NCI-H146 treated with DMSO at 0.1 percent for 48 hours (cell line): ENCODE results near the gene SLC7A5.
"Not testable (repeated sequence)": the region's sequence is repeated elsewhere in the genome, so short reads cannot be mapped to it uniquely, and the experiment has no call there.

Experiments
- DNase-seq: peaks from one replicate; lab custom pipeline; 2025; ENCODE audit not compliant: unreplicated experiment; lab: John Stamatoyannopoulos, UW

The SLC7A5 gene

DNA sequence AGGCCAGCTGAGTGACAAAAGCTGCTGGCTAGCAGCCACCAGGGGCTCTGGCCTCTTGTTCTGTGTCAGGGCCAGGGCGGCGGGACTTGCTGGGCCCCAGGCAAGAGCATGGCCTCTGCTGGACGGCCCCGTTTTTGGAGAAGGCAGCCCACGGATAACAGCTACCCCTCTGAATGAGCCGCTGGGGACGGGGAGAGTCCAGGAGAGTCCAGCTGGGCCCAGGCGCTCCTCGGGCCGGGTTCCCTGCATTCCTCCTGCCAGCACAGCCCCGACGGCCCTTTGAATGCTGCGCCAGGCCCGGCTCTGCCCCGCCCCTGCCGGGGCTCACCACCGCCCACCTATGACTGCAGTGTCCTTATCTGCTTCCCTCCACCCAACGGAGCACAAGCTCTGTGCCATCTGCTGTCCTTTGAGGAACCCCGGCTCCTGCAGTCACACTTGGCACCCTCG lies 33.4 kb downstream of the SLC7A5 start:
- DNase-seq = no peak

DNA sequence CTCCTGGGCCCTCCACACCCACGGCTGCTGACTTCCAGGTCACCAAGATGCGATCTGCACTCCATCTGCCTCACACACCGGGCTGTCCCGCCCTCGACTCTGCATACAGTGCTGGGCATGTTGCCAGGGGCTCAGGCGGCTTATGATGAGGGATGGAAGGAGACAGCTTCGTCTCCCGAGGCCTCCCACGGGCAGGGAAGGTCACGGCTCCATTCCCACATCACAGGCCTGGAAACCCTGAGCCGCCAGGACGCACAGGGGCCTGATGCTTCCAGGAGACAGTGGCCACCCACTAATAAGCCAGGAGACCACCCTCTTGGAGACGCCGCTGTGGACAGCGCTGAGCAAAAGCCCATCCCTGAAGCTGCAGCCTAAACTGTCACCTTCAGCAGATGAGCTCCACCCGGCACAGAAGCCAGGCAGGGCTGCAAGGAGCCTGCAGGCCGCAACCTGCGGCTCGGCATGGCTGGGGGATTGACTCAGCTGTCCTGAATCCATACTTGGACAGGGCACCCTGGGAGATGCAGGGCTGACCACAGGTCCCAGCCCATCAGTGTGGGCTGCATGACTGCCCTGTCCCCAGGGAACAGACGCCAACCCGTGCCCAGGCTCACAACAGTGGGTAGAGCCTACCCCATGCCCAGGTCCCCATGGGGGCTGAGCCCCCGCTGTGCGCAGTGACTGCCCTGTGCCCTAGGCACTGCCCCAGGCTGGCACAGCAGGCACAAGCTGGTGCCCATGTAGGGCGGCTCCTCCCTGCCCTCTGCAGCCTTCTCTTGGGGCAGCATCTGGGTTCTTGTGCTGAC lies 34.4 kb downstream of the SLC7A5 start:
- no peak for DNase-seq

DNA sequence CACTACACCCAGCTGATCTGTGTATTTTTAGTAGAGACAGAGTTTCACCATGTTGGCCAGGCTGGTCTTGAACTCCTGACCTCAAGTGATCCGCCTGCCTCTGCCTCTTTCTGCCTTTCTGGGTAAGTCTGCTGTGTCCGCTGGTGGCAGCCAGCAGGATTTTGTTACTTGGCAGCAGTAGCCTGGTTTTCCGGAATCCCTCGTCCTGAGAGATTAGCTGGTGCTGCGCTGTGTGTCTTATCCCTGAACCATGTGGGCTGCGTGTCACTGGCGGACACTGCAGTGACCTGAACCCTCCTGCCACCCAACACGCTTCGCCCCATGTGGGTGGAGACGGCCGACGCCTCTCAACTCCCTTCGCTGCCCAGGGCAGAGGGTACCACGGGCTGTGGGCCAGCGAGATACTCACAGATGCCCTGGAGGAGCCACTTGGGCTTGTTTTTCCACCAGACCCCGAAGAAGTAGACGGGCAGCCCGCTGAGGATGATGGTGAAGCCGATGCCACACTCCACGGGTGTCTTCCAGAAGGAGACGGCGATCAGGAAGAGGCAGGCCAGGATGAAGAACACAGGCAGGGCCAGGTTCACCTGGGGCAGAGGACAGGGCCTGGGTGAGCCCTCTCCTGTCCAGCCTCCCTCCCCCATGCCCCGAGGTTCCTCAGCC lies 35.2 kb downstream of the SLC7A5 start:
- DNase-seq = no peak

DNA sequence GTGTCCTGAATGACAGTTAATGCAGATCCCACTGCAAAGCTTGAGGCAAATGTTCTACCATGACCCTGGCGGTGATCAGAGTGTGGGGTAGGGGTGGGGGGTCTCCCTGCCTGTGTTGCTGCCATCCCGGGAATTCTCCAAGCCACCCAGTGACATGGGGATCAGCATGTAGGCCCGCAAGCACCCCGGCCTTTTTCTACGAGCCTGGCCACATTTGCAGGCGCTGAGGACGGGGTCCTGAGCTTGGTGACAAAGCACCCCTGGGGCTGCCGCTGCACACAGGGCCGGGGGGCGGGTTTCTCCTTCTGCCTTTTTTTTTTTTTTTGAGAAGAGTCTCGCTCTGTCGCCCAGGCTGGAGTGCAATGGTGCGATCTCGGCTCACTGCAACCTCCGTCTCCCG lies 35.8 kb downstream of the SLC7A5 start:
- no peak for DNase-seq

DNA sequence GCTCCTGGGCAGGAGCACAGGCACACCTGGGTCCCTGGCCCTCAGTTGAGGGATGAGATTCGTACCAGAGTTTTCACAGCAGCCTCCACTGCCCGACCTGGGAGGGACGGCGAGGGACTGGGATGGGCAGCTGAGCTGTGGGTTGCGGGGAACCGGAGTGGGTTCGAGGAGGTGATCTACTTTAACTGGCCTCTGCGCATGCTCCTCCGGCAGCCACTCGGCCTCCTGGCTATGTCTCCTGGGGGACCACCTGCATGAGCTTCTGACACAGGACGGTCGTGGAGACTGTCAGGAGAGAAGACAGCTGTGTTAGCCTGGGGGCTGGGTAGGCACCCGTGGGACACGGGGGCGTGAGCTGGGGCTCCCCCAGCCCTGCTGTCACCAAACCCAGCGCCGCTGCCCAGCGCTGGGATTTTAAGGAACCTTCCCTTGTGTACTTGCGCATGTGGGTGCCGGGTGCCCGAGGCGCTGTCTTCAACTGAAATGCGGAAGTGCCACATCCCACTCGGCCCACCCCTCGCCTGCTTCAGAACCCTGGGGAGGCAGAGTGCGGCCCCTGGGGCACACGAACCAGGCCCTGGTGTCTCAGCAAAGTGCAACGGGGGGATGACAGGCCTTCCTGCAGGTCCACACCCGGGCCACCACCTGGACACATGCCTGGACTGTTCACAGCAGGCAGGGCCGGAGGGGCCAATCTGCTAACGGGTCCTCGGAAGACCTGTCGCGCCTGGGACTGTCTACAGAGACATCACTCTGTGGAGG lies 36.4 kb downstream of the SLC7A5 start:
- DNase-seq = no peak

DNA sequence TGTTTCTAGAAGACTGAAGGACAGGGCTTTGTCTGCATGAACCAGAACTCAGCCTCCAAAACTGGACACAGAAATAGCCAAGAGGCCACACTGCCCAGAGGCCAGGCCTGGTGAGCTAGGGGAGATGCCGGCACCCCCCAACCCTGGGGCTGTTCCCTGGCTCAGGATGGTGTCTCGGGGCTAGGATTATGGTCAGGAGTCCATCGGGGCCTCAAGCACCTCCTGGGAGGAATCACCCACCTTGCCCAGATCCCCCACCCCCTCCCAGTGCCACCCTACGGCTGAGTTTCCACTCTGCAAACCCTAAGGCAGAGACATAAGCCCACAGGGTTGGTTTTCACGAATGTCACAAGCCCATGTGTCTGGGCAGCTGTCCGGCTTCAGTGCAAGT lies 37.2 kb downstream of the SLC7A5 start:
- no peak for DNase-seq

DNA sequence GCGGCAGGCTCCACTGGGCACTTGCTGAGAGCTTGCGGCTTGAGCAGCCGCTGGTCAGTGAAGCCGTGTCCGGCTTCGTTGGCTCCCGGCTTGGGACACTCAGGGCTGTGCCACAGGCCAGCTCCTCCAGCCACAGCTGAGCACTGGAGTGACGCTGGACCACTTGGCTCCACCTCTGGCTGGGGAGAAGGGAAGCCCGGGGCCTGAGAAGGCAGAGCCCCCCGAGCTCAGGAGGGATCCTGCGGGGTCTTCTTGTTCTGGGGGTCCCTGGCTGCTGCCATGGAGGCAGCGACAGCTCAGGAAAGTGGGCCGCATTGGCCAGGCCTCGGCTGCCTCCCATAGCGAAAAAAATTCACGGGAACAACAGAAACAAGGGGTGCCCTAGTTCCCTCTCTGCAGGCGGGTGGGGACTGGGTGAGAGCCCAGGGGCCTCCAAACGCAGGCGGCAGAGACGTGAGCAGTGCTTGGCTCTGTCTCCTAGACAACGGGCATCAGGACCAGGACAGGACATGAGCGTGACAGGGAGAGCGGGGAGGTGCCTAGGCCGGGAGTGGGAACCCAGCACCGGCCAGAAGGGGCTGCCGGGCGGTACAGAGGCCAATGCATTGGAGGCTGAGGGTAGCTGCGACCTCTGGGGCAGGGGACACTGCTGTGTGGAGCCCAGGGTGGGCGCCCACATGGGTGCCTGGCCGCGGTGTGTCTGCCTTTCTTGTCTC lies 37.7 kb downstream of the SLC7A5 start:
- no peak for DNase-seq

DNA sequence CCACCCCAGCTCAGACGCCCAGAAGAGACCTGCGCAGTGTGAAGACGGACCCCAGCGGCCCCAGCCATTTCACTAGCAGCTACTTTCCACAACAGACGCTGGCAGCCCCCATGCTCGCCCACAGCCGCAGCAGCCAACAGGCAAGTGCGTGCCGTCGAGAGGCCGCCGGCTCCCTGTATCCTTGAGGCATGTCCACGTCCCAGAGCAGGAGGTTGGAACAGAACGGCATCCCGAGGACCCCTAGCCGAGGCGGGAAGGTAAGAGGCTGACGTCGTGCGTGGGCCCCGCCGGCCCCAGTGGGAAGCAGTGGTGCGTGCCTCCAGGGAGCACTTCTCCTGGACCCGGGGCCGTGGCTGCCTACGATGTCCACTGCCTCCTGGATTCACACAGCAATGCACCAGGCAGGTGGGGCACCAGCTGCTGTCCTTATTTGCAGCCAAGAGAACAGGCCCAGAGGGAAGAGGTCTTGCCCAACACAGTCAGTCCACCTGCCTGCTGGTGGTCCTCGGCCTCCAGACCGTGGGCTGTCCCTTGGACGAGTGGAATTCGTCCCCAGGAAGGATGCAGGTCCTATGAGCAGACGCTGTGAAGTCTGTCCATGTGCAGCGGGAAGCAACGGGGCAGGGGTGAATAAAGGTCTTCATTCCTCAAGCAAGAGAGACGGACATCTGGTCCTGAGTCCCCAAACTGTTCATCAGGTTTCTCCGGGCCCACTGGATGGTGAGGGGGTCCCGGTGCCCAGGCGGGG lies 38.5 kb downstream of the SLC7A5 start:
- no peak for DNase-seq

DNA sequence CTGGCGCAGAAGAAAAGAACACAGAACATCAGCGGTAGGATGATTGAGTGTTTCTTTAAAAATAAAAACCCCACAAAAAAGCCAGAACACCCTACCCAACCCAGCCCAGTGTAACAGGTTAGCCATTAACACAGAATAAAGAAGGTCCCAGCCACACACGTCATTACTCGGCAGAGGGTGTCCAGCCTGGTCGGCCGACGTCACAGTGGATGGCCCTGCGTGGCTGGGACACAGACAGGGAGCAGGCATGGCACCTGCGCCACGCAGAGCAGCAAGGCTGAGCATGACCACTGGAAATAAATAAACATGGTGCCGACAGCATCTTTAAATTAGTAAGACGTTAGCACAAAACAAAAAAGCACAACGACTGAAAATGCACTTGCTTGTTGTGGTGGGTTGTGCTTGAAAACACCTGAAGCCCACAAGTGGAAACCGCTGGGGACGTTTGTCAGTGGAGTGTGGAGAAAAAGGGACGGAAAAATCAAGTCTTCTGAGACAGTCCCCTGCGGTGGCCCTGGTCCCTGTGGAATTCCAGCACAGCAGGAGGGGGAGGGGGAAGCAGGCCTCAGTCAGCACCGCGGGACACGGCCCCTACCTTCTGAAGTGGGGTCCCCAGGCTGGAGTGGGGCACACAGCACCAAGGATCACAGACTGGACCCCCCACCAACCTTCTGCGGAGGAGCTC lies 39.2 kb downstream of the SLC7A5 start:
- DNase-seq = no peak

DNA sequence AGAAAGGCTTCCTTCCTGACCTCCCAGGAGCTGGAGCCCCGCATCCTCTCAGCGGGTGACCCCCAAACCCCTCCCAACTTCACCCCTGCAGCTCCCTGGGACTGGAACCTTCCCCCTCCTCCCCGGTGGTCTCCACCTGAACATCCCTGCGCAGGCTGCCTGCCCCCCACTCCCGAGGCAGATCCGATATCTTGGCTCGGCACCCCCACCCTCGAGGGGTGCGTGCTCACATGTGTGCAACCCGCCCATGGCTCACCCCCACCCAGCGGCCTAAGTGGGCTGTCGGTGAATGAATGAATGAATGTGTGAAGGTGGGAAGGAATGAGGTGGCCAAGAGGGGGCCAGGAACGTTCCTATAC lies 39.7 kb downstream of the SLC7A5 start:
- DNase-seq = no peak

DNA sequence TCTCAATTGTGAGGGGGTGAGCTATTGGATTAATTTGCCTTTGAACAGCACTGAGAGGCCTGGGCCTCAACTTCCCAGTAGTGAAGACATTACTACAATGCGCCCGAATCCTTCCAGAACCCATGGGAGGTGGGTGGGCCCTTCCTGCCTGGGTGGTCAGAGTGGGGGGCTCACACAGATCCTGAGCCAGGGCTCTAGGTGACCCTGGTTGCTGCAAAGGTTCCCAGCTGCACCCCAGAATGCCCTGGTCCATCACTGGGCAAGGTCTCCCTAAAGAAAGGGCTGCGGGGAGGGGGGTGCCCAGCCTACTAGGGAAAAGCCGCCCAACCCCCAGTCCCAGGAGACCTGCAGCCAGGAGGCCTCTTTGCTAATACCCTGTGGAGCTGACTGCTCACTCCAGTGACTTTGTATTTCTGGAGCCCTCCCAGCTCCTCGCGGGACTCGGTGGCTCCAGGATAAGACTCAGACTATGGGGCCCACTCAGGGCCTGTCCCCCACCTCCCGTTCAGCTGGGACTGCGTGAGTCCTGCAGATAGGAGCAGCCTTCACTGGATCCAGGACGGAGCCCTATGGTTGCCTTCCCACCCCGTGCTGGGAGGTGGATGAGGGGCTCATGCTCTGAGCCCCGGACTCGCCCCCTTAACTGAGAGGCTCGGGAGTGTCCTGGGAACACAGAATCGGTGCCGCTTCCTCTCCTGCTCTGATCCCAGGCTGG lies 40.2 kb downstream of the SLC7A5 start:
- no peak for DNase-seq

DNA sequence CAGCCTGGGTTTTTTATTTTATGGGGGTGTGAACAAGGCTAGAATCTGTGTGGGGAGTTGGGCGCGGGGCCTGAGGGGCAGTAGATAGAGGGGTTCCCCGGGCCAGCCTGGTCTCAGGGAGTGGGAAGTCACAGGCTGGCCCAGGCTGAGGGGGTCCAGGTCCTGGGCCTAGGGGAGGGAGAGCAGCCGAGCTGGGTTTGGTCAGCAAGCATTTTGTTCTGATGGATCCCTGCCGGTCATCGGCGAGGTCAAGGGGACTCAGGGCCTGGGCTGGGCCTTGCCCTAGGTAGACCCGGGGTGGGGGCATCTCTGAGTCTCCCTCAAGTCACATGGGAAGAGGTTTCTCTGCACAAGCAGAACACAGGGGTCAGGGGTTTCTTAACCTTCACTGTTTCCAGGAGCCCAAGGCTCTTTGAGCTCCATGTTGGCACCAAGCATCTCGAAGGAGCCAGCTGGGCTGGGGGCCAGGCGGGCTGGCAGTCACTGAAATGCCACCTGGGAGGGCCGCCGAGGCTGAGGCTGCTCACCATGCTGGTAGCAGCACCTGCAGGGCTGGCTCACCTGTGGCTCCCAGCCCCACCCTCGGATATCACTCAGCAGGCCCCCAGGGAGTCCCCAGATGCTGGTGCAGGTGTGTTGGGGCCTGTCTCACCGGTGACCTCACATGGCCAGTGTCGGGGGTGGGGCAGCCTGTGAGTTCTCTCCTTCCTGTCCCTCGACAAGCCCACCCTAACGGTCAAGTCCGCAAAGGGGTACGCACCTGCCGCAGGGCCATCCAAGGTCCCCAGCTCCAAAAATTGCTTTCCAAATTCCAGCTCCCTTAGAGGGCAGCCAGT lies 41.0 kb downstream of the SLC7A5 start:
- no peak for DNase-seq

DNA sequence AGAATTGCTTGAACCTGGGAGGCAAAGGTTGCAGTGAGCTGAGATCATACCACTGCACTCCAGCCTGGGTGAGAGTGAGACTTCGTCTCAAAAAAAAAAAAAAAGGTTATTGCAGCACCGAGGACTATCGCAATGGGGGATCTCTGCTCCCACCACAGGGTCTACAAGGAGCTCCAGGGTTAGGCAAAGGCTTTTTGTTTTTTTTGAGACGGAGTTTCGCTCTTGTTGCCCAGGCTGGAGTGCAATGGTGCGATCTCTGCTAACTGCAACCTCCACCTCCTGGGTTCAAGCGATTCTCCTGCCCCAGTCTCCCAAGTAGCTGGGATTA lies 41.8 kb downstream of the SLC7A5 start:
- not testable (repeated sequence) for DNase-seq

DNA sequence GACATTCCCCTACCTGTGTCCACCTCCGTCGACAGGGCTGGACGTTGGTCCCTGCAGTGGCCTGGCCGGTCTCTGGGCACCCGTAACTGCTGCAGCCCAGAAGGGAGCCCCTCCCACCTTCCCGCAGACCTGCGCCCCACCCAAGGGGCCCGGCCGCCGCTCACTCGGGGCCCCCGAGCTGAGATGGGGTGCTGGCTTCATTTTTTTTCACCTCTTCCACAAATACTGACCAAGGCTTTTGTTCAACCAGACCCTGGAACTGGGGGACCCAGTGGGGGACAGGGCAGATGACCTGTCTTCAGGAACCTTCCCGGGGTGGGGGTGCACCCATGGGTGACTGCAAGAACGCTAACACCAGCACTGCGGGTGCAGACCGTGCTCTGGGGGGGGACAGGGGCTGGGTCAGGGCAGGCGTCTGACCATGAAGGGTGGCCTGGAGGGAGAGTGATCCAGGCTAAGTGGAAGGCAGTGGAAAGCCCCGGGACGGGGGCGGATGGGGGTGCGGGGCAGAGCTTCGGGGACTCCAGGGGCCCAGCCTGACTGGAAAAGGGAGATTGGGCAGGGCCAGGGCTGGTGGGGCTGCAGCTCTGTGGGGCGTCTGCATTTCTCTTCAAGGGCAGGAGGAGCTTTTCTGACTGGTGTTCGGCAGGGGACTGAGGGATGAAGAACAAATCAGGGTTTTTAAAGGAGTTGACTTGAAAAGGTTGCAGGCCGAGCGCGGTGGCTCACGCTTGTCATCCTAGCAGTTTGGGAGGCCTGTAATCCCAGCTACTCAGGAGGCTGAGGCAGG lies 42.3 kb downstream of the SLC7A5 start:
- DNase-seq = no peak

DNA sequence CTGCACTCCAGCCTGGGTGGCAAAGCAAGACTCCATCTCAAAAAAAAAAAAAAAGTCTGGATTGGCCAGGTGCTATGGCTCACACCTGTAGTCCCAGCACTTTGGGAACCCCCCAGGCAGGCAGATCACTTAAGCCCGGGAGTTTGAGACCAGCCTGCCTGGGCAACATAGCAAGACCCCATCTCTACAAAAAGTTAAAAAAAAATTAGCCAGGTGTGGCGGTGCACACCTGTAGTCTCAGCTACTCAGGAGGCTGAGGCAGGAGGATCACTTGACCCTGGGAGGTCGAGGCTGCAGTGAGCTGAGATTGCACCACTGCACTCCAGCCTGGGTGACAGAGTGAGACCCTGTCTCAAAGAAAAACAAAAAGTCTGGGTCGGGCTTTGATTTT lies 42.9 kb downstream of the SLC7A5 start:
- DNase-seq = not testable (repeated sequence)

DNA sequence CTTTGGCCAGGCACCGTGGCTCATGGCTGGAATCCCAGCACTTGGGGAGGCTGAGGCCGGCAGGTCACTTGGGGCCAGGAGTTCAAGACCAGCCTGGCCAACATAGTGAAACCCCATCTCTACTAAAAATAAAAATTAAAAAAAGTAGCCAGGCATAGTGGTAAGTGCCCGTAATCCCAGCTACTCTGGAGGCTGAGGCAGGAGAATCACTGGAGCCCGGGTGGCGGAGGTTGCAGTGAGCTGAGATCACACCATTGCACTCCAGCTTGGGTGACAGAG lies 43.5 kb downstream of the SLC7A5 start:
- not testable (repeated sequence) for DNase-seq

DNA sequence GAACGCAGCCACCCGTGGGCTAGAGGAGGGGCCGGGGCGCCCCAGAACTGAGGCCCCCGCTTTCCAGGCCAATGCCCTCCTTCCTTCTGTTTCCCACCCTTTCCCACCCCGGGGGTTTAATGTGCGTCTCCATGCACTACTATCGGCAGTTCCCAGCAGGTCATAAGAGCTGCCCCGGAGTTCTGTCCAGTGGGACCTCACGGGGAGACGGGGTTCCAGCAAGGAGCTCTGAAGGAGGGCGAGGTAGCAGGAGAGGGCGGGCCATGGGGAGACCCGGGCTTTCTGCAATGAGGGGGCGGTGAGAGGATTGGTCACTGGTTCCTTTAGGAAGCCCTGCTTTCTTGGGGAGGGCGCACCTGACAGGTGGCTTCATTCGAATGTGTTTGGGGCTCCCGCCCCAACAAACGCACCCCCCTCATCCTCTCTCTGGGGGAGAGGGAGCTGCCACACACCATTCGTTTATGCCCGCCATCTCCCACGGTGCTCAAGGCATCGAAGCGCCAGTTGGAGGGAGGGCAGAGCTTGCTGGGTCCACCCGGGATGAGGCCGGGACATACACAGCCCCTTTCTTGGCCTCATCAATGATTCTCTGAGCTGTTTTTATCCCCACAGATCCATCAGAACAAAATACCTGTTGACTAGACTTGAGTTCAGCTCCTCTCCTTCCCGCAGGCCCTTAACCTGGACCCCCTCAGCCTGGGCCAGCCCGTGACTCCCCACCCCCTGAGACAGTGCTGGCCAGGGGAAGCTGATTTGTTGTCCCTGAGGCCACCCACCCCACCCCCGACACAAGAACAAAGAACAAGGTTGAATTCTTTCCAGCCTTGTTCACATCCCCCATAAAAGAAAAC lies 44.1 kb downstream of the SLC7A5 start:
- no peak for DNase-seq
